ENCODE measurements around the gene PLSCR2. TPM values are rescaled to one million over a fixed set of nuclear protein-coding genes. Genes with fewer than 3 reads are reported as not detected.

Gene PLSCR2
- total and polyA plus RNA-seq, 9 of the 15 experiments (the other 6 are each of a cell fraction or from before 2014, with no cell fraction given): 0.07 to 0.49 (median 0.25) TPM; not detected in 4

- no peaks in the 10 kb centered on the region for H4K20me1 ChIP-seq (replicated peaks; ENCODE audit: control insufficient read depth, insufficient read depth, low read length)
- no peaks in the 10 kb centered on the region for H3K36me3 ChIP-seq (ENCODE audit: control insufficient read depth, insufficient read depth, low read length)
- CTCF ChIA-PET (ENCODE audit: low intra/inter-chr PET ratio): no interaction called here
- POLR2A ChIA-PET: no interaction called here
- no peak overlapping the region for H3K9ac ChIP-seq (ENCODE audit: insufficient read depth in 1 of 2, low read depth in 2 of 2, low read length in 2 of 2)
- no peak overlapping the region for H3K27ac ChIP-seq (ENCODE audit: extremely low read depth, low read depth, low read length)
- in situ Hi-C loops (cut with MboI): no loop called here
- no peak overlapping the region for H2AFZ ChIP-seq (ENCODE audit: low read depth, low read length)
- no peaks in the 10 kb centered on the region for H3K27me3 ChIP-seq (ENCODE audit: control insufficient read depth in 2 of 2, insufficient read depth in 2 of 2, low read length in 2 of 2)
- intact Hi-C loops (cut with micrococcal nuclease): no loop called here
- ATAC-seq: no peak
- no TSS peak for BruUV-seq (replicated peaks)
- TF ChIP-seq TGIF2 (CRISPR knock-in tag; IDR thresholded peaks at IDR 0.05): no peak
- no peak for TF ChIP-seq POLR2A (conservative IDR thresholded peaks at IDR 0.05)
- no peak overlapping the region for H3K4me3 ChIP-seq
- H3K4me2 ChIP-seq (ENCODE audit: insufficient read depth, low read length): no peak overlapping the region
- H3K9me3 ChIP-seq (replicated peaks; ENCODE audit: control insufficient read depth, insufficient read depth, low read depth, low read length): no peaks in the 10 kb centered on the region
- H3K79me2 ChIP-seq (ENCODE audit: control insufficient read depth, insufficient read depth, low read length): no peaks in the 10 kb centered on the region
- DNase-seq (ENCODE audit: extremely low read depth in 1 of 4, low spot score in 3 of 4): no peak
- no peaks in the 10 kb centered on the region for H3K9me1 ChIP-seq (ENCODE audit: control insufficient read depth, insufficient read depth, low read length)
- H3K4me1 ChIP-seq (replicated peaks in 1 of 2; ENCODE audit: control insufficient read depth in 2 of 2, insufficient read depth in 2 of 2, low read length in 2 of 2): no peaks in the 10 kb centered on the region
- no peak for FAIRE-seq
Measured at GRCh38 chr3:146390957-146391356, 78.4 kb downstream of the PLSCR2 start.

GRCh38 chr3:146390006-146390772, 79.2 kb downstream of the PLSCR2 start:
- Histone ChIP-seq H3K4me2 (ENCODE audit: insufficient read depth, low read length) (no peak overlapping the region), H3K4me1 (replicated peaks in 1 of 2; ENCODE audit: control insufficient read depth in 2 of 2, insufficient read depth in 2 of 2, low read length in 2 of 2) (no peaks in the 10 kb centered on the region), H3K27me3 (ENCODE audit: control insufficient read depth in 2 of 2, insufficient read depth in 2 of 2, low read length in 2 of 2) (no peaks in the 10 kb centered on the region), H3K4me3 (no peak overlapping the region), H3K79me2 (ENCODE audit: control insufficient read depth, insufficient read depth, low read length) (no peaks in the 10 kb centered on the region), H3K27ac (ENCODE audit: extremely low read depth, low read depth, low read length) (no peak overlapping the region), H2AFZ (ENCODE audit: low read depth, low read length) (no peak overlapping the region), H3K9me3 (replicated peaks; ENCODE audit: control insufficient read depth, insufficient read depth, low read depth, low read length) (no peaks in the 10 kb centered on the region), H4K20me1 (replicated peaks; ENCODE audit: control insufficient read depth, insufficient read depth, low read length) (no peaks in the 10 kb centered on the region), H3K9me1 (ENCODE audit: control insufficient read depth, insufficient read depth, low read length) (no peaks in the 10 kb centered on the region), H3K9ac (ENCODE audit: insufficient read depth in 1 of 2, low read depth in 2 of 2, low read length in 2 of 2) (no peak overlapping the region), H3K36me3 (ENCODE audit: control insufficient read depth, insufficient read depth, low read length) (no peaks in the 10 kb centered on the region)
- no TSS peak for BruUV-seq (replicated peaks)
- intact Hi-C loops (cut with micrococcal nuclease): no loop called here
- in situ Hi-C loops (cut with MboI): no loop called here
- DNase-seq (ENCODE audit: extremely low read depth in 1 of 4, low spot score in 3 of 4): no peak
- no peak for TF ChIP-seq MITF (IDR thresholded peaks at IDR 0.05)
- no peak for TF ChIP-seq BCLAF1 (IDR thresholded peaks at IDR 0.05; ENCODE audit: borderline replicate concordance in 1 of 2, control insufficient read depth in 1 of 2, low read depth in 2 of 2, low read length in 1 of 2)
- no peak for TF ChIP-seq ARID1B (IDR thresholded peaks at IDR 0.05)
- TF ChIP-seq ATF3 (IDR thresholded peaks at IDR 0.05): no peak
- TF ChIP-seq ATF3 (CRISPR knock-in tag; conservative IDR thresholded peaks at IDR 0.05): no peak
- ATAC-seq: no peak
- 0% methylated on average over 2 of the region's 2 CpGs for WGBS (ENCODE audit: insufficient coverage, low coverage, missing lambda C conversion rate)
- no peak for FAIRE-seq
- POLR2A ChIA-PET: no interaction called here
- CTCF ChIA-PET (ENCODE audit: low intra/inter-chr PET ratio): no interaction called here
